Measurements from ENCODE around the gene CREM. TPM values are rescaled to one million over a fixed set of nuclear protein-coding genes. Genes with fewer than 3 reads are reported as not detected.

Gene CREM
- polyA plus RNA-seq, 3 donors = 11.4 to 12.4 (median 12.1) TPM

DNA sequence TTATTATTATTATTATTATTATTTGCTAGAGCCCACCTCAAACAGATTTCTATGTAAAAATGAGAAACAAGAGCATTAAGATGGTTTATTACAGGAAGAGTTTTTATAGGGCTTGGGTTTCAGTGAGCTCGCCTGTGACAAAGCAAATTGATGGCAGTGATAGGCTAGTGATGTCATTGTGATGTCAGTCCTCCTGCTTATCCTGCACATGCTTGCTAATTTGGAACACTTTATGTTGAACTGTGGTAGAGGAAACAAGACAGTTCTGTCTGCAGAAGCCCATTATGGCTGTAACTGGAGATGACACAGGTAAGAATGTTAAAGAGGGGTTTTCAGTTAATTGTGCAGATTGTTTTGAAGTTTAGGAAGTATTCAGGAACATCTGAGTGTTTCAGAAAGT, 68.3 kb downstream of the CREM start:
- no CpG with 5 or more reads among the region's 1 CpG for WGBS (ENCODE audit: insufficient coverage)
- peaks cover 22 to 28% of the 10 kb centered on the region in 2 donors for H3K4me1 ChIP-seq (ENCODE audit: control insufficient read depth in 1 of 2, insufficient read depth in 2 of 2, low read length in 2 of 2)
- H3K9ac ChIP-seq (ENCODE audit: insufficient read depth, low read length, poor library complexity, severe bottlenecking) = no peak overlapping the region
- Mint-ChIP-seq H3K9me3 (peaks cover 0 to 3% (median 0%) of the 10 kb centered on the region in 7 donors), H3K36me3 (peaks cover 0 to 2% of the 10 kb centered on the region in 2 donors), H3K27ac (peak overlapping the region; percentile 98 to 100 (median 99)), H3K4me1 (peaks cover 34% of the 10 kb centered on the region), H3K27me3 (ENCODE audit: low read depth in 3 of 3) (peaks cover 0 to 2% (median 0%) of the 10 kb centered on the region in 3 donors), H3K4me3 (peak overlapping the region; percentile 81 to 88)
- peak overlapping the region in 1 of 2 donors; percentile 93 for H3K27ac ChIP-seq (ENCODE audit: low read depth in 1 of 2, low read length in 2 of 2)
- intact Hi-C loops (cut with micrococcal nuclease) = loop anchor here (2.0 to 10.0 kb wide), 2 partner anchors 68 to 260 kb away; partner anchors contain the start of gene CREM (in 2 of the 2)
- no peaks in the 10 kb centered on the region for H3K27me3 ChIP-seq (ENCODE audit: control insufficient read depth in 2 of 2, insufficient read depth in 2 of 2, low read length in 2 of 2)
- H3K79me2 ChIP-seq (ENCODE audit: insufficient read depth, low read length) = no peaks in the 10 kb centered on the region
- no peaks in the 10 kb centered on the region for H3K36me3 ChIP-seq (replicated peaks in 1 of 2; ENCODE audit: control insufficient read depth in 1 of 2, insufficient read depth in 2 of 2, low read length in 2 of 2)
- peak overlapping the region; percentile 44 to 71 (median 65) for H3K4me3 ChIP-seq (replicated peaks in 1 of 3; ENCODE audit: low read depth in 2 of 3, low read length in 3 of 3)
- peak overlapping the region; percentile 74 for H3K4me2 ChIP-seq (replicated peaks; ENCODE audit: extremely low read depth, low read length, poor library complexity, severe bottlenecking)
- no peaks in the 10 kb centered on the region for H3K9me3 ChIP-seq (replicated peaks in 1 of 2; ENCODE audit: control insufficient read depth in 1 of 2, insufficient read depth in 1 of 2, low read length in 2 of 2)
- TF ChIP-seq, protein P1, sequence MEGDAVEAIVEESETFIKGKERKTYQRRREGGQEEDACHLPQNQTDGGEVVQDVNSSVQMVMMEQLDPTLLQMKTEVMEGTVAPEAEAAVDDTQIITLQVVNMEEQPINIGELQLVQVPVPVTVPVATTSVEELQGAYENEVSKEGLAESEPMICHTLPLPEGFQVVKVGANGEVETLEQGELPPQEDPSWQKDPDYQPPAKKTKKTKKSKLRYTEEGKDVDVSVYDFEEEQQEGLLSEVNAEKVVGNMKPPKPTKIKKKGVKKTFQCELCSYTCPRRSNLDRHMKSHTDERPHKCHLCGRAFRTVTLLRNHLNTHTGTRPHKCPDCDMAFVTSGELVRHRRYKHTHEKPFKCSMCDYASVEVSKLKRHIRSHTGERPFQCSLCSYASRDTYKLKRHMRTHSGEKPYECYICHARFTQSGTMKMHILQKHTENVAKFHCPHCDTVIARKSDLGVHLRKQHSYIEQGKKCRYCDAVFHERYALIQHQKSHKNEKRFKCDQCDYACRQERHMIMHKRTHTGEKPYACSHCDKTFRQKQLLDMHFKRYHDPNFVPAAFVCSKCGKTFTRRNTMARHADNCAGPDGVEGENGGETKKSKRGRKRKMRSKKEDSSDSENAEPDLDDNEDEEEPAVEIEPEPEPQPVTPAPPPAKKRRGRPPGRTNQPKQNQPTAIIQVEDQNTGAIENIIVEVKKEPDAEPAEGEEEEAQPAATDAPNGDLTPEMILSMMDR (IDR thresholded peaks at IDR 0.05) = no peak
- DNase-seq = peak; percentile 44 to 82 (median 52)
- H4K20me1 ChIP-seq (ENCODE audit: insufficient read depth, low read length) = no peaks in the 10 kb centered on the region
- H2AFZ ChIP-seq (ENCODE audit: insufficient read depth, low read depth, low read length, poor library complexity, severe bottlenecking) = peak overlapping the region; percentile 36

GRCh38 chr10:35195361-35196306, 69.0 kb downstream of the CREM start:
- peaks cover 22 to 28% of the 10 kb centered on the region in 2 donors for H3K4me1 ChIP-seq (ENCODE audit: control insufficient read depth in 1 of 2, insufficient read depth in 2 of 2, low read length in 2 of 2)
- H3K27me3 ChIP-seq (ENCODE audit: control insufficient read depth in 2 of 2, insufficient read depth in 2 of 2, low read length in 2 of 2) = no peaks in the 10 kb centered on the region
- no peaks in the 10 kb centered on the region for H3K9me3 ChIP-seq (replicated peaks in 1 of 2; ENCODE audit: control insufficient read depth in 1 of 2, insufficient read depth in 1 of 2, low read length in 2 of 2)

More at GRCh38 chr10:35195361-35196306, 69.0 kb downstream of the CREM start:
- H4K20me1 ChIP-seq (ENCODE audit: insufficient read depth, low read length) = no peaks in the 10 kb centered on the region
- no peaks in the 10 kb centered on the region for H3K36me3 ChIP-seq (replicated peaks in 1 of 2; ENCODE audit: control insufficient read depth in 1 of 2, insufficient read depth in 2 of 2, low read length in 2 of 2)
- no peaks in the 10 kb centered on the region for H3K79me2 ChIP-seq (ENCODE audit: insufficient read depth, low read length)
- H3K36me3 Mint-ChIP-seq = peaks cover 0 to 2% of the 10 kb centered on the region in 2 donors
- peak; percentile 91 to 96 (median 95) for DNase-seq
- peak overlapping the region; percentile 88 to 93 for H3K27ac ChIP-seq (ENCODE audit: low read depth in 1 of 2, low read length in 2 of 2)
- H3K9me3 Mint-ChIP-seq = peaks cover 0 to 3% (median 0%) of the 10 kb centered on the region in 7 donors
- TF ChIP-seq, protein P1 (IDR thresholded peaks at IDR 0.05) = peak; percentile 98
- H3K27me3 Mint-ChIP-seq (ENCODE audit: low read depth in 3 of 3) = peaks cover 0 to 2% (median 0%) of the 10 kb centered on the region in 3 donors
- intact Hi-C loops (cut with micrococcal nuclease) = loop anchor here (2.0 to 10.0 kb wide), 2 partner anchors 69 to 259 kb away; partner anchors contain the start of gene CREM (in 2 of the 2)
- H3K4me2 ChIP-seq (replicated peaks; ENCODE audit: extremely low read depth, low read length, poor library complexity, severe bottlenecking) = peak overlapping the region; percentile 74
- H3K4me3 ChIP-seq (replicated peaks in 1 of 3; ENCODE audit: low read depth in 2 of 3, low read length in 3 of 3) = peak overlapping the region; percentile 44 to 71 (median 65)
- H3K27ac Mint-ChIP-seq = peak overlapping the region; percentile 98 to 100 (median 99)
- H2AFZ ChIP-seq (ENCODE audit: insufficient read depth, low read depth, low read length, poor library complexity, severe bottlenecking) = peak overlapping the region; percentile 37
- 0% methylated on average over 5 of the region's 15 CpGs for WGBS (ENCODE audit: insufficient coverage)
- peak overlapping the region; percentile 81 to 88 for H3K4me3 Mint-ChIP-seq
- peaks cover 34% of the 10 kb centered on the region for H3K4me1 Mint-ChIP-seq
- peak overlapping the region; percentile 49 for H3K9ac ChIP-seq (ENCODE audit: insufficient read depth, low read length, poor library complexity, severe bottlenecking)

Data from CD14-positive monocyte (primary cell).